Endodermal cell (in vitro differentiated cells): ENCODE measurements around the gene SP3. TPM values are rescaled to one million over a fixed set of nuclear protein-coding genes. Genes with fewer than 3 reads are reported as not detected.

ENCODE experiments used
- DNase-seq: peaks from one replicate; pipeline ENCODE4 v3.0.0-alpha.2; 2017
- H3K27ac ChIP-seq: 2 replicates; pipeline ENCODE4 v1.5.1; 2013; ENCODE audit warnings: mild to moderate bottlenecking, low read depth, low read length, moderate library complexity
- H3K27me3 ChIP-seq: 2 replicates; pipeline ENCODE4 v1.6.1; 2013; ENCODE audit warnings: mild to moderate bottlenecking, low read length, moderate library complexity; ENCODE audit not compliant: insufficient read depth, control insufficient read depth, poor library complexity, severe bottlenecking
- H3K36me3 ChIP-seq: 2 replicates; pipeline ENCODE4 v1.7.0; 2013; ENCODE audit warnings: mild to moderate bottlenecking, low read length, moderate library complexity; ENCODE audit not compliant: control insufficient read depth, insufficient read depth
- H3K4me1 ChIP-seq: one replicate; pipeline ENCODE4 v1.7.0; 2013; ENCODE audit warnings: low read length; ENCODE audit not compliant: control insufficient read depth, insufficient read depth
- H3K4me3 ChIP-seq: 2 replicates; pipeline ENCODE4 v1.5.1; 2013; ENCODE audit warnings: mild to moderate bottlenecking, low read length, moderate library complexity
- H3K9ac ChIP-seq: 2 replicates; pipeline ENCODE4 v1.6.1; 2013; ENCODE audit warnings: mild to moderate bottlenecking, low read length, moderate library complexity; ENCODE audit not compliant: poor library complexity, severe bottlenecking; ENCODE audit errors: extremely low read depth
- H3K9me3 ChIP-seq: 2 replicates; pipeline ENCODE4 v1.6.1; 2013; ENCODE audit warnings: mild to moderate bottlenecking, low read length, moderate library complexity; ENCODE audit not compliant: control insufficient read depth
- H3K27ac Mint-ChIP-seq: 2 replicates; pipeline ENCODE4 v1.8.0; 2020; ENCODE audit warnings: mixed read lengths
- H3K27me3 Mint-ChIP-seq: 2 replicates; pipeline ENCODE4 v1.8.0; 2021; ENCODE audit warnings: mild to moderate bottlenecking, mixed read lengths; ENCODE audit not compliant: insufficient read depth
- H3K36me3 Mint-ChIP-seq: 2 replicates; pipeline ENCODE4 v1.8.0; 2020; ENCODE audit warnings: low read depth, mixed read lengths
- H3K4me1 Mint-ChIP-seq: 2 replicates; pipeline ENCODE4 v1.8.0; 2020; ENCODE audit warnings: mixed read lengths
- H3K4me3 Mint-ChIP-seq: 2 replicates; pipeline ENCODE4 v1.8.0; 2020; ENCODE audit warnings: mild to moderate bottlenecking, moderate library complexity, mixed read lengths
- H3K9me3 Mint-ChIP-seq: 2 replicates; pipeline ENCODE4 v1.8.0; 2020; ENCODE audit warnings: mild to moderate bottlenecking, mixed read lengths
- CTCF ChIP-seq: fragments of 200-600 bp; sonication (generic); conservative IDR thresholded peaks from 2 replicates; pipeline ENCODE4 v1.5.0; 2021; ENCODE audit warnings: antibody characterized with exemption, mild to moderate bottlenecking
- WGBS, 2 experiments: methylation state at CpG; one replicate each; pipeline versions ENCODE4 v1.1.5 to v1.1.7; 2013; ENCODE audit warnings: missing lambda C conversion rate in 2 of 2, mixed read lengths in 1 of 2; ENCODE audit not compliant: insufficient coverage in 1 of 2, insufficient read length in 1 of 2; 5-methylcytosine and 5-hydroxymethylcytosine counted together
- total RNA-seq, 2 donors: library from RNA; stranded (reverse); fragmentation: NEBNext Ultra II Directional in 1 of 2; extraction: Animal tissue kit (Norgen Biotek cat#: 25700) in 1 of 2; gene quantifications; 2 replicates in 1 of 2; 3 replicates in 1 of 2; pipeline ENCODE4 v1.2.1, GENCODE V29; 2021

The SP3 gene
- total RNA-seq, 2 donors from 2014 or later = 80.2 to 83.7 TPM

GRCh38 chr2:173874003-173874893 is 90.9 kb downstream of the SP3 start:
- no peaks in the 10 kb centered on the region for H3K4me1 Mint-ChIP-seq
- H3K27ac Mint-ChIP-seq = no peak overlapping the region
- WGBS, 2 experiments = 85 to 95% methylated on average over 6 to 12 of the region's 13 CpGs
- peak; percentile 19 for TF ChIP-seq CTCF
- no peaks in the 10 kb centered on the region for H3K27me3 ChIP-seq
- no peaks in the 10 kb centered on the region for H3K4me1 ChIP-seq
- no peak overlapping the region for H3K4me3 Mint-ChIP-seq
- no peaks in the 10 kb centered on the region for H3K36me3 Mint-ChIP-seq
- H3K4me3 ChIP-seq = no peak overlapping the region
- no peak overlapping the region for H3K27ac ChIP-seq
- H3K9me3 ChIP-seq = no peaks in the 10 kb centered on the region
- no peaks in the 10 kb centered on the region for H3K9me3 Mint-ChIP-seq
- no peak overlapping the region for H3K9ac ChIP-seq
- no peak for DNase-seq
- no peaks in the 10 kb centered on the region for H3K27me3 Mint-ChIP-seq
- no peaks in the 10 kb centered on the region for H3K36me3 ChIP-seq

- WGBS, 2 experiments = 93 to 100% methylated on average over 3 to 5 of the region's 5 CpGs
- DNase-seq = no peak
- Histone ChIP-seq H3K27ac (no peak overlapping the region), H3K9ac (no peak overlapping the region), H3K36me3 (no peaks in the 10 kb centered on the region), H3K27me3 (no peaks in the 10 kb centered on the region), H3K9me3 (no peaks in the 10 kb centered on the region), H3K4me3 (no peak overlapping the region), H3K4me1 (no peaks in the 10 kb centered on the region)
- no peaks in the 10 kb centered on the region for H3K9me3 Mint-ChIP-seq
- H3K4me3 Mint-ChIP-seq = no peak overlapping the region
- no peaks in the 10 kb centered on the region for H3K4me1 Mint-ChIP-seq
- H3K27ac Mint-ChIP-seq = no peak overlapping the region
- H3K36me3 Mint-ChIP-seq = no peaks in the 10 kb centered on the region
- no peaks in the 10 kb centered on the region for H3K27me3 Mint-ChIP-seq
- no peak for TF ChIP-seq CTCF
Measured at GRCh38 chr2:173872714-173873113, 92.5 kb downstream of the SP3 start.

- no peaks in the 10 kb centered on the region for H3K27me3 Mint-ChIP-seq
- H3K27me3 ChIP-seq = no peaks in the 10 kb centered on the region
- H3K4me1 ChIP-seq = no peaks in the 10 kb centered on the region
- H3K27ac Mint-ChIP-seq = no peak overlapping the region
- H3K4me3 Mint-ChIP-seq = no peak overlapping the region
- H3K4me3 ChIP-seq = no peak overlapping the region
- no peak for DNase-seq
- no peaks in the 10 kb centered on the region for H3K36me3 Mint-ChIP-seq
- no peak overlapping the region for H3K27ac ChIP-seq
- no peaks in the 10 kb centered on the region for H3K9me3 ChIP-seq
- H3K36me3 ChIP-seq = no peaks in the 10 kb centered on the region
- H3K9me3 Mint-ChIP-seq = no peaks in the 10 kb centered on the region
- no peaks in the 10 kb centered on the region for H3K4me1 Mint-ChIP-seq
- H3K9ac ChIP-seq = no peak overlapping the region
- WGBS, 2 experiments = 92 to 100% methylated on average over 2 to 8 of the region's 8 CpGs
- TF ChIP-seq CTCF = no peak
Measured at GRCh38 chr2:173869244-173870229, 95.6 kb downstream of the SP3 start.
